ENCODE data around the gene TTLL3.
"Not testable (repeated sequence)": the region's sequence is repeated elsewhere in the genome, so short reads cannot be mapped to it uniquely, and the experiment has no call there.

The TTLL3 gene

GRCh38 chr3:9866639-9867038 lies 56.6 kb downstream of the TTLL3 start:
- no peak for DNase-seq (ENCODE audit: low spot score)

DNA sequence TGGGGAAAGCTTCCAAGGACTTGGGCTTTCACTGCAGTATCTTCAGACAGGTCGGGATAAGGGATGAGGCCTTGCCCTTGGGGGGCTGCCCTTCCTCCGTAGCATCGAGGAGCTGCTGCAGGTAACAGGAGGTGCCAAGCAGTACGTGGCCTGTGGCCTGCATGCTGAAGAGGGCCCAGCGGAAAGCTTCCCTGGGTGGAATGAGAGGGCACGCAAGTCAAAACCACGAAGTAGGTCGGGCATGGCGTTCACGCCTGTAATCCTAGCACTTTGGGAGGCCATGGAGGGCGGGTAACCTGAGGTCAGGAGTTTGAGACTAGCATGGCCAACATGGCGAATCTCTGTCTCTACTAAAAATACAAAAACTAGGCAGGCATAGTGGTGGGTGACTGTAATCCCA lies 57.0 kb downstream of the TTLL3 start:
- no peak for DNase-seq (ENCODE audit: low spot score)

DNA sequence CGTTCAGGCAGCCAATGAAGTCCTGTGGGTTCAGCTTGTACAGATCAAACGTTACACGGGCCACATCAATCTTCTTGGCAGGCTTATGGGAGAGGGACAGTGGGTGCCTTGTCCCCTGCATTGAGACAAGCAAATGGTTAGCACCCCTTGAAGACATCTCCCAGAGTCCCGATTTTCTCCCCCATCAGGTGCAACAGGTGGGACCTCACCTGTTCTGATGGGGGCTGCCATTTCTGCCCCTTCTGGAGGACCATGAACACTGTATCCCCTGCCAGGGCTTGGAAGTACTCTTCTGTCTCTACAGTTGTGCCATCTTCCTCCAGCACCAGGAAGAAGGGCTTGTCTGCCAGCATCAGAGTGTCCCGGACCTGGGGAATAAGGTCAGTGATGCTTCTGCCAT lies 59.9 kb downstream of the TTLL3 start:
- DNase-seq (ENCODE audit: low spot score) = no peak

DNA sequence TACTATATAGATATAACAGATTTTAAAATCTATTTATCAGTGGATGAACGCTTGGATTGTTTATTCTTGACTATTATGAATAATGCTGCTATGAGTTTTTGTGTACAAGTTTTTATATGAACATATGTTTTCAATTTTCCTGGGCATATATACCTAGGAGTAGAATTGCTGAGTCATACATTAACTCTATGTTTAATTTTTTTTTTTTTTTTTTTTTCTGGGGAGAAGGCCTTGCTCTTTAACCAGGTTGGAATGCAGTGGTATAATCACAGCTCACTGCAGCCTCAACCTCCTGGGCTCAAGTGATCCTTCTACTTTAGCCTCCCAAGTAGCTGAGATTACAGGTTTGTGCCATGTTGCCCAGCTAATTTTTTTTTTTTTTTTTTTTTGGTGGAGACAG lies 60.9 kb downstream of the TTLL3 start:
- no peak for DNase-seq (ENCODE audit: low spot score)

GRCh38 chr3:9872067-9872466 lies 62.0 kb downstream of the TTLL3 start:
- DNase-seq (ENCODE audit: low spot score) = not testable (repeated sequence)

- DNase-seq (ENCODE audit: low spot score) = no peak
Measured at GRCh38 chr3:9875448-9875847, 65.4 kb downstream of the TTLL3 start.

DNA sequence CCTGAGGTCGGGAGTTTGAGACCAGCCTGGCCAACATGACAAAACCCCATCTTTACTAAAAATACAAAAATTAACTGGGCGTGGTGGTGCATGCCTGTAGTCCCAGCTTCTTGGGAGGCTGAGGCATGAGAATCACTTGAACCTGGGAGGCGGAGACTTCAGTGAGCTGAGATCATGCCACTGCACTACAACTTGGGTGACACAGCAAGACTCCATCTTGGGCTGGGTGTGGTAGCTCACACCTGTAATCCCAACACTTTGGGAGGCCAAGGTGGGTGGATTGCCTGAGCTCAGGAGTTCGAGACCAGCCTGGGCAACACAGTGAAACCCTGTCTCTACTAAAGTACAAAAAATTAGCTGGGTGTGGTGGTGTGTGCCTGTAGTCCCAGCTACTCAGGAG lies 66.2 kb downstream of the TTLL3 start:
- DNase-seq (ENCODE audit: low spot score) = not testable (repeated sequence)

GRCh38 chr3:9876991-9877390 lies 66.9 kb downstream of the TTLL3 start:
- DNase-seq (ENCODE audit: low spot score) = no peak

DNA sequence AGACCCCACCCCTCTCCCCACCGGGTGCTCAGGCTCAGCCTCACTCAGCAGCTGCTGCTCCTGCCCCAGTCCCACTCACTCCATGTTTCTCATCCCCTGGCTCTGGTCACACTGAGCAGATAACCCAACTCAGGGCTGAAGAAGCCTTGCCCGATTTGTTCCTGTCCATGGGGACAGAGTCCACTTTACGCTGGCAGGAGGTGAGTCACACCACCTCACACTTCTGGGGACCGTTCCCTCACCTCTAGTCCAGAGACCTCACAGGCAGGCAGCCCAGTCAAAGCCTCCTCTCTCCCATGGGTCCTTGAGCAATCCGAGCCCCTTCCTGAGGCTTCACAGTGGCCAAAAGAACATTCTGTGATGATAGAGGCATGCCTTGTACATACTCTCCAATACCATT lies 68.6 kb downstream of the TTLL3 start:
- DNase-seq (ENCODE audit: low spot score) = no peak

- DNase-seq (ENCODE audit: low spot score) = no peak
Measured at GRCh38 chr3:9879830-9880549, 69.9 kb downstream of the TTLL3 start, which contains the start of gene CIDEC. Gene CIDEC (minus strand): TSS chr3:9880253. CDS start chr3:9878486, 1,767 bp downstream.

DNA sequence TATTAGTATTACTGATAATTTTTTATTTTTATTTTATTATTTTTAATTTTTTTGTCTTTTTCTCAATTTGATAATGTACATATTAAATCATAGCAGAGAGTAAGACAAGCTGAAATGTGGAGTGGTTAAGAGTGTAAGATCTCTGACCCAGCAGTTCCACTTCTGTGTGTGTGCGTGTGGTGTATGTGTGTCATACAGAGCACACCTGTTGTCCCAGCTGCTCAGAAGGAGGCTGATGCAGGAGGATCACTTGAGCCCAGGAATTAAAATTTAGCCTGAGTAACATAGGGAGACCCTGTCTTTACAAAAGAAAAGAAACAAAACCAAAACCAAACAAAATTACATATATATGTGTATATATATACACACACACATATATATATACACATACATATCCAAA lies 71.4 kb downstream of the TTLL3 start:
- no peak for DNase-seq (ENCODE audit: low spot score)

GRCh38 chr3:9883706-9884554 lies 73.9 kb downstream of the TTLL3 start:
- DNase-seq (ENCODE audit: low spot score) = no peak

- DNase-seq (ENCODE audit: low spot score) = no peak
Measured at GRCh38 chr3:9884555-9885165, 74.6 kb downstream of the TTLL3 start.

All from activated CD4-positive, alpha-beta T cell treated with anti-CD3 and anti-CD28 coated beads, Interleukin-2, Interleukin-4, amounts not matched to agents 100 ng/mL and 50 ng/mL, durations not matched to agents 16 hours and 8 hours (primary cell).